Glutamatergic neuron (in vitro differentiated cells): ENCODE measurements around the gene SCG5. TPM values are rescaled to one million over a fixed set of nuclear protein-coding genes. Genes with fewer than 3 reads are reported as not detected.

Source experiments
- DNase-seq: peaks from one replicate; pipeline ENCODE4 v3.0.0; 2022
- H3K27ac Mint-ChIP-seq: one replicate; pipeline ENCODE4 v1.8.0; 2020; ENCODE audit warnings: mild to moderate bottlenecking, mixed read lengths, inconsistent platforms; ENCODE audit not compliant: unreplicated experiment
- H3K27me3 Mint-ChIP-seq: one replicate; pipeline ENCODE4 v1.8.0; 2020; ENCODE audit warnings: mild to moderate bottlenecking, moderate library complexity, mixed read lengths, inconsistent platforms; ENCODE audit not compliant: unreplicated experiment
- H3K36me3 Mint-ChIP-seq: one replicate; pipeline ENCODE4 v1.8.0; 2020; ENCODE audit warnings: mild to moderate bottlenecking, mixed read lengths, inconsistent platforms; ENCODE audit not compliant: unreplicated experiment
- H3K4me1 Mint-ChIP-seq: one replicate; pipeline ENCODE4 v1.8.0; 2020; ENCODE audit warnings: mild to moderate bottlenecking, low read depth, mixed read lengths, inconsistent platforms; ENCODE audit not compliant: unreplicated experiment
- H3K4me3 Mint-ChIP-seq: one replicate; pipeline ENCODE4 v1.8.0; 2020; ENCODE audit warnings: mild to moderate bottlenecking, mixed read lengths, inconsistent platforms; ENCODE audit not compliant: unreplicated experiment
- H3K9me3 Mint-ChIP-seq: one replicate; pipeline ENCODE4 v1.8.0; 2020; ENCODE audit warnings: mild to moderate bottlenecking, moderate library complexity, mixed read lengths, inconsistent platforms; ENCODE audit not compliant: unreplicated experiment
- CTCF ChIP-seq: fragments of 200-600 bp; sonication (generic); IDR thresholded peaks from one replicate; pipeline ENCODE4 v1.5.0; 2021; ENCODE audit not compliant: partially characterized antibody, unreplicated experiment
- total RNA-seq: library from RNA; stranded (reverse); fragmentation: NEBNext Ultra II Directional; extraction: Animal tissue kit (Norgen Biotek cat#: 25700); gene quantifications from one replicate; pipeline ENCODE4 v1.2.1, GENCODE V29; 2021; ENCODE audit not compliant: unreplicated experiment

Gene SCG5
- total RNA-seq, 1 donor from 2014 or later, result 46.0 TPM

GRCh38 chr15:32723171-32723948 is 81.8 kb downstream of the SCG5 start:
- Mint-ChIP-seq H3K9me3 (peaks cover 4% of the 10 kb centered on the region), H3K27ac (no peak overlapping the region), H3K4me1 (peaks cover 3% of the 10 kb centered on the region), H3K36me3 (no peaks in the 10 kb centered on the region), H3K4me3 (no peak overlapping the region), H3K27me3 (peaks cover 11% of the 10 kb centered on the region)
- no peak for TF ChIP-seq CTCF
- DNase-seq, result no peak

GRCh38 chr15:32729700-32730395 is 88.3 kb downstream of the SCG5 start:
- H3K36me3 Mint-ChIP-seq, result peaks cover 4% of the 10 kb centered on the region
- no peak overlapping the region for H3K4me3 Mint-ChIP-seq
- H3K4me1 Mint-ChIP-seq, result no peaks in the 10 kb centered on the region
- DNase-seq, result no peak
- H3K27ac Mint-ChIP-seq, result no peak overlapping the region
- no peak for TF ChIP-seq CTCF
- H3K27me3 Mint-ChIP-seq, result peaks cover 4% of the 10 kb centered on the region
- H3K9me3 Mint-ChIP-seq, result no peaks in the 10 kb centered on the region

GRCh38 chr15:32730677-32731654 is 89.5 kb downstream of the SCG5 start:
- H3K4me1 Mint-ChIP-seq, result no peaks in the 10 kb centered on the region
- peaks cover 4% of the 10 kb centered on the region for H3K27me3 Mint-ChIP-seq
- H3K36me3 Mint-ChIP-seq, result peaks cover 4% of the 10 kb centered on the region
- no peak overlapping the region for H3K4me3 Mint-ChIP-seq
- TF ChIP-seq CTCF, result no peak
- no peaks in the 10 kb centered on the region for H3K9me3 Mint-ChIP-seq
- peak; percentile 32 for DNase-seq
- H3K27ac Mint-ChIP-seq, result no peak overlapping the region

- Mint-ChIP-seq H3K4me1 (no peaks in the 10 kb centered on the region), H3K4me3 (no peak overlapping the region), H3K27ac (no peak overlapping the region), H3K9me3 (no peaks in the 10 kb centered on the region), H3K27me3 (peaks cover 3% of the 10 kb centered on the region), H3K36me3 (peaks cover 4% of the 10 kb centered on the region)
- no peak for TF ChIP-seq CTCF
- DNase-seq, result no peak
Observed at GRCh38 chr15:32732574-32733157, 91.2 kb downstream of the SCG5 start.
